ENCODE results near the gene ARID5B.

ARID5B gene

GRCh38 chr10:62092301-62093030, 191.0 kb downstream of the ARID5B start:
- no peak for DNase-seq

DNA sequence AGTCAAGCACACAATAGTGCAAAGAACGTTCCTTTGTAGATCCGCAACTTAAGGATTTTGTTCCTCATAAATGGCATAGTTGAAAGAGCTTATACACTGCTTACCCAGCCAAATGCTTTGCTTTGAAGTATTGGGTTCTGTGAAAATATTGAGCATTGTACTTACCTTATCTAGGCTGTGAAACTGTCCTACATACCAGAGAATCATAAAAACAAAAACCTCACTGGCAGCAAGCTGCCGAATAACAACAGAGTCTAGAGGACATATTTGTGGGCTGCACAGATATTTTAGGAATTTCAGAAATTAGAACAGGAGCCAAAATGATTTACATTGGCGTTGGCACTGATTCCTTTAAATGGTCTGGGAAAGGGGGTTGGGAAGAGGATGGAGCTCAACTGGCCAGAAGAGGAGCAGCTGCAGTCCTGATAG, 192.4 kb downstream of the ARID5B start:
- no peak for DNase-seq

- DNase-seq = peak in 1 of 58 donors; percentile 72
Observed at GRCh38 chr10:62095181-62096122, 194.0 kb downstream of the ARID5B start.

DNA sequence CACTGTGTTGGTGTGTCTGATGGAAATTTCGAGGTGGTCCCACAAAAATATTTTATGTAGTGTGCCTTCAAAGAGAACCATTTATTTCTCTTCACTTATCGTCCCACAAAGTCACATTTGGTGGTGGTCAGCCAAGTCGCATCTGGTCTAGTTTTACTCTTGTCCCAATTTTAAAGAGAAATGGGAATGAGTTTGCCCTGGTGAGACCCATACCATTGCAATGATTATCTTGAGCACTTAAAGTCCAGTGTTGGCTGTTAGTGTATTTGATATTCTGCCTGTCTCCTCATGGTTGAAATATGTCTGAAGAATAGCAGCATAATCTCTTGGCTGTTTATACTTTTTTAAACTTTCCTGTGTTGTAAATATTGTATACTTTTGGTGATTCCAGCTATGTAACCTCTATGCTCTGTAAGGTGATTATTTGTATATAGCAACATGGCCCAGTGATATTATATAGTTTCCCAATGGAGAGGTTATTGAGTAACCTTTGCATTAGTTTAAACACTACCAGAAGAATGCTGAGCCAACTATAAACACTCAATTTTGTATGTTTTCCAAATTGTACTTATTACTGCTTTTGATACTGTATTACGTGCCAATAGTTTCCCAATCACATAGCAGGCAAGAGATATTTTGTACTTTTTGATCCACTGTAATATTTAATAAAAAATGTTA, 194.9 kb downstream of the ARID5B start:
- no peak for DNase-seq

DNA sequence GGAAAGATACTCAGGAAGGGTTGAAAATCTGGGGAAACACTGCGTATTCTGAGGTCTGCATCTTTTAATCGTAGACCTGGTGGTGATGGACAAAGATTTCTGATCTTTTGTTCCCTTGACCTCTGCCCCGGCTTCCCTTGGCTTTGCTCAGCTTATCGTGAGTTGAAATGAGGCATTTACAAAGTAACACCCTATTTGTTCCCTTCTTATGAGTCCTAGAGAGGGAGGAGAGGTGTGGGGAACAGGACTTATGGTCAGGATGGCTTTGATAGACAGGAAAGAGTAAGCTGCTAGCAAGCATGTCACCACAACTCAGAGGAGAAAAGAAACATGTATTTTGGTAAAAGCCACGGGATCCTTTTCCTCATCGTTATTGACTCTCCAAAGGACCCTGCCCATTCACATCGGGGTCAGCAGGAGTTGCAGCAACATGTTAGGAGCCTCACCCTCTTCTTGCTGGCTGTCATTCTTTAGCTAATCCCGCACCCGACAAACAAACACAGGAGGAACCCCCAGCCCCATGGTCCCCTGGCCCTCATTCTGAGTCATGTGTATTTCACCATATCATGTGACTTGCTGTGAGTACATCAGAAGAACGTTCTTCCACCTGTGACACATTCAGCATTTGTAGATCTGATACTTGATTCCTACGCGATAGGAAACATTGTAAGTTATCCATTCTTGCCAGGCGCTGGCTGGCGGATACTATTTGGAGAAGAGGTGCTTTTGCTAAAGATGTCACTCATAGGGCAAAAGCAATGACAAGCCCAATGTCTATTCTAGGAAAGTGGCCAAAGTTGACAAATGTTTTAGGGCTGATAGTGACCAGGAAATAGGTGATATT, 197.0 kb downstream of the ARID5B start:
- DNase-seq = no peak

DNA sequence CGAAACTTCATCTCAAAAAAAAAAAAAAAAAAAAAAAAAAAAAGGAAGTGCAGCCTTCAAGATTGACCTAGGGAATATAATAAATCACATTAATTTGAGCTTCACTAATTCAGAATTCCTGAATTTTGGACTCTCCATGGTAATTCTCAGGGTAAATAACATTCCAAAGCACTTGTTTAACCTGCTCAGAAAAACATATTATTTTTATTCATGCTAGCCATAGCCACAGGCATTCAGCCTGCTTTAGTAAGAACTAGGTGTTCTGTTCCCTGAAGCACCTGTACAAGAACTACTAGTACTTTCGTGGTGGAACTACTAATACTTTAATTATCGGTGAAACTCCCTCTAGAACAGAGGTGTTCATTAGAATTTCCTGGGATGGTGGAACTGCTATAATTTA, 197.8 kb downstream of the ARID5B start:
- DNase-seq = no peak

DNA sequence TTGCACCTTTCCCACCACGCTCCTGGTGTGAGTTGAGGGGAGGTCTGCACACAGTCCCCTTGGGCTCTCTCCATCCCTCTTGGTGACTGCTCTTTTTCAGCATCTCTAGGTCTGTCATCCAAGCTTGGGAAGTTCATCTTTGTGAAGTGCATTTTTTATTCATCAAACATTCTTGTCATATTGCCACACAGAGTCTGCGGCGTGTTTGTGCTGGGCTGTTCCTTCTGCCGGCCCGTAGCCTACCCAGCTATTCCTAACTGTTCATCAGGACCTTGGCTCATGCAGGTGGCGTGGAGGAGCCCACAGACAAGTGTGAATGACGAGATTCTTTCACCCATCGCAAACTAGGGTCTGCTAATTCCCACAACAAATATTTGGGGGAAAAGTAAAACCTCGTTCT, 202.4 kb downstream of the ARID5B start:
- DNase-seq = no peak

GRCh38 chr10:62106929-62107519, 205.5 kb downstream of the ARID5B start:
- no peak for DNase-seq

GRCh38 chr10:62108759-62109586, 207.5 kb downstream of the ARID5B start:
- DNase-seq = no peak

DNA sequence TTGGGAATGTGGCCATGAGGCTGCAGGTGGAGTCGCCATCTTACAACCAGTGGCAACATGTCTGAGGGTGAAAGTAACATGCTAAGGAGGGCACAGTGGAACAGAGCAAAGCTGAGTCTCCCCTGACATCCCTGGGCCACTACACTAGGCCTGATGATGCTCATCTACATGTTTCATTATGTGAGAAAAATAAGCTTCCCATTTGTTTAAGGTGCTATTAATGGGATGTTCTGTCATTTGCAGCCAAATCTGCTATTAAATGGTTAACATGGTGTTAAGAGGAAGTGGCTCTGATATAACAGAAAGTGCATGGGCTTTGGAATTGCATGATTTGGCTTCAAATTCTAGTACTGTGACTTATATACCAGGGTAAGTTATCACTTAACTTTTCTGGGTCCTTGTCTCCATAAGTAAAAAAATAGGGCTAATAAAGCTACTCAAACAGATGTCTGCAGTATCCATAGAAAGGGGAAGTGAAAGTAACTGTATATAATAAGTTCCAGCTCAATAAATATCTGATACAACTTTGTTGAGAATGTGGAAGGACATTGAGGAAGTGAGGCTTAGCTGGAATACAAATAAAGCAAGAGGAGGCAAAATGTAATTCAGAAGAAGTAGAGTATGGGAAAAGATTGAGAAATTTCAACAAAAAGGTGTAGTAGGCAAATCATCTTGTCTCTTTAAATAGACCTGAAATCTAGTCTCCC, 208.2 kb downstream of the ARID5B start:
- DNase-seq = no peak

- DNase-seq = no peak
Observed at GRCh38 chr10:62112300-62112699, 210.8 kb downstream of the ARID5B start.

GRCh38 chr10:62112963-62113362, 211.5 kb downstream of the ARID5B start:
- DNase-seq = no peak

DNA sequence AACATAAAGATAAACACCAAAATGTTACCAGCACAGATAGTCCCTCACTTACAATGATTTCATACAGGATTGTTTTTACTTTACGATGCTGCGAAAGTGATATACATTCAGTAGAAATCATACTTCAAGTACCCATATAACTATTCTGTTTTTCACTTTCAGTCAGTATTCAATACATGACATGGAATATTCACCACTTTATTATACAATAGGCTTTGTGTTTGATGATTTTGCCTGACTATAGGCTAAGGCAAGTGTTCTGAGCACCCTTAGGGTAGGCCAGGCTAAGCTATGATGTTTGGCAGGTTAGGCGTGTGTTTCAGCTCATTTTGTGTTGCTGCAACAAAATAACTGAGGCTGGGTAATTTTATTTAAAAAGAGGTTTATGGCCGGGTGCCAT, 212.2 kb downstream of the ARID5B start:
- no peak for DNase-seq

DNA sequence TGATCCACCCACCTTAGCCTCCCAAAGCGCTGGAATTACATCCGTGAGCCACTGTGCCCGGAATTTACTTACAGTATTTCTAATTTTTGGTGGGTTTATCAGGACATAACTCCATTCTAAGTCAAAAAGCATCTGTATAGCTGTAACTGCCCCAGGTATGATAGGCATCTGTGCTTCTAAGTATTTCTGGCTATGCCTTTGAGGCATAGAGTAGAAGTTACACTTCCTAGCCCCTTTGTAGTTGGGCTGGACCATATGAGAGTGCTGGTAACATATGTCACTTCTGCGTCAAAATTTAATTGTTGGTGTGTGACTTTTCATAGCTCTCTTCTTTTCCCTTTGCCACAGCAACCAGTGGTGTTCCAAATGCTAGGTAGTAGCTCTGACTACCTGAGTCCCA, 213.8 kb downstream of the ARID5B start:
- no peak for DNase-seq

DNA sequence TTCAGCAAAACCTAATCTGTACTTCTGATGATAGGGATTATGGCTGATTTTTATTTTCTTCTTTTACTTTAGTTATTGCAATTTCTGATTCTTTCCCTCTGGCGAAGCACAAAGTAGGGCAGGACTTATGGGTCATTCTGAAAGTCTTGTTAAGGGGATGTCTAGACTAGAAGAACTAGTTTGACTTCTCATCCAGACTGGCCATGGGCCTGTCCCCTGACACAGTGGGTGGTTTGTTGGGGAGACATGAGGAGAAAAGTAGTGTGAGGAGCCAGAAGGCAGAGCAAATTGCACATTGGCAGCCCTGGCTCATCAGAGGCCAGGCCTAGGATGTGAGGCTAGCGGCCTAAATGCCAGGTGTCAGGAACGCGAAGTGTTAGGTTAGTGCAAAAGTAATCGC, 214.3 kb downstream of the ARID5B start:
- no peak for DNase-seq

DNA sequence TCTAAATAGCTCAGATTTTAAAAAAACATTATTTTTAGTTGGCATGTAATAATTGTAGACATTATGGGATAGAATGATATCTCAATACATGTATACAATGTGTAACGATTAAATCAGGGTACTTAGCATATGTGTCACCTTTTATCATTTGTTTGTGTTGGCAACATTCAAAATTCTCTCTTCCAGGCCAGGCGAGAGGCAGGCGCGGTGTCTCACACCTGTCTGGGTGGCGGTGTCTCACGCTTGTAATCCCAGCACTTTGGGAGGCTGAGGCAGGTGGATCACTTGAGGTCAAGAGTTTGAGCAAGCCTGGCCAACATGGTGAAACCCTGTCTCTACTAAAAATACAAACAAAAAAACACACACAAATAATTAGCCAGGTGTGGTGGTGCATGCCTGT, 215.4 kb downstream of the ARID5B start:
- no peak for DNase-seq

- DNase-seq = no peak
Observed at GRCh38 chr10:62121187-62121530, 219.7 kb downstream of the ARID5B start.

- no peak for DNase-seq
Observed at GRCh38 chr10:62127975-62128374, 226.5 kb downstream of the ARID5B start.

DNA sequence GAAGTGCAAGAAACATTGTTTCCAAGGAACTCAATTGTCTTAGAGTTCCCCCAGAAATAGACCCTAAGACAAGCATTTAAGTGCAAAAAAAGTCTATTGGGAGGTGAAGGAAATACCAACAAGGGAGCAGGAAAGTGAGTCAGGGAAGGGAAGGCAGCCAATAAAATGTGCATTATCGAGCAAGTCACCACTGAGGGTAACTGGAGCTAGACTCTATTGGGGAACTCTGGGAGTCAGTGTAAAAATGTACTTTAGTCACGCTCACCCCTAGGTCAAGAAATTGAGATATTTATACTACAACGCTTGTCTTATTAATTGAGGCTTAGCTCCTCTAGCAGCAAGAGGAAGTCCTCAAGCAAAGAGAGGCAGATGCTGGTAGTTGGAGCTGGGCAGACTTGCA, 229.4 kb downstream of the ARID5B start:
- DNase-seq = no peak
